Panc1 (cell line): ENCODE data around the gene TMEM14B. TPM values are rescaled to one million over a fixed set of nuclear protein-coding genes. Genes with fewer than 3 reads are reported as not detected.

Experiments
- ATAC-seq: fragments of 200-7000 bp; cut with Tn5 transposase; 2 replicates; pipeline ENCODE4 v1.9.1; 2020; ENCODE audit warnings: mild to moderate bottlenecking, moderate library complexity
- BruUV-seq: library from RNA; stranded (reverse); fragments of 400-500 nt; replicated peaks from 2 replicates; lab custom pipeline; 2021; lab: Mats Ljungman, UMichigan
- CTCF ChIA-PET: fragments of 300-600 bp; sonication (Branson Sonifier 250); formaldehyde crosslinking; loops from one replicate; lab custom pipeline; 2022; ENCODE audit warnings: antibody characterized with exemption; lab: Charles Lee
- POLR2A ChIA-PET: fragments of 300-600 bp; sonication (Branson Sonifier 250); formaldehyde crosslinking; loops from one replicate; lab custom pipeline; 2022; ENCODE audit warnings: antibody characterized with exemption; lab: Charles Lee
- DNase-seq: peaks from one replicate; pipeline ENCODE4 v3.0.0-alpha.2; 2010; ENCODE audit warnings: low read depth, low spot score
- H3K27ac ChIP-seq: 2 replicates; pipeline ENCODE4 v1.5.1; 2011; ENCODE audit warnings: mild to moderate bottlenecking, low read length, inconsistent platforms
- H3K27me3 ChIP-seq: fragments of 200-500 bp; sonication (Bioruptor generic); 2 replicates; pipeline ENCODE4 v1.6.0; 2014; ENCODE audit warnings: low read length, inconsistent platforms; ENCODE audit not compliant: control insufficient read depth, insufficient read depth
- H3K36me3 ChIP-seq: fragments of 200-500 bp; sonication (Bioruptor generic); 2 replicates; pipeline ENCODE4 v1.5.1; 2014; ENCODE audit warnings: inconsistent platforms, mild to moderate bottlenecking, low read length, moderate library complexity; ENCODE audit not compliant: control insufficient read depth, insufficient read depth
- H3K4me1 ChIP-seq: 2 replicates; pipeline ENCODE4 v1.5.1; 2011; ENCODE audit warnings: inconsistent platforms, mild to moderate bottlenecking, low read length, moderate library complexity; ENCODE audit not compliant: control insufficient read depth, insufficient read depth
- H3K4me3 ChIP-seq, 2 experiments: 2 replicates each; pipeline ENCODE4 v1.5.1; 2011 to 2012; ENCODE audit warnings: low read depth in 2 of 2, low read length in 2 of 2, mild to moderate bottlenecking in 2 of 2, inconsistent platforms in 1 of 2, moderate library complexity in 1 of 2
- H3K9me3 ChIP-seq: fragments of 200-500 bp; sonication (Bioruptor generic); 2 replicates; pipeline ENCODE4 v1.5.1; 2014; ENCODE audit warnings: low read depth, mild to moderate bottlenecking, inconsistent platforms, low read length, moderate library complexity; ENCODE audit not compliant: control insufficient read depth, insufficient read depth
- POLR2AphosphoS5 ChIP-seq: IDR thresholded peaks from 2 replicates; pipeline ENCODE4 v1.6.1; 2012; ENCODE audit warnings: mild to moderate bottlenecking, low read depth, low read length, moderate library complexity
- SIN3A ChIP-seq: IDR thresholded peaks from 2 replicates; pipeline ENCODE4 v1.6.1; 2012; ENCODE audit warnings: low read depth, mild to moderate bottlenecking, low read length, moderate library complexity, borderline replicate concordance; ENCODE audit not compliant: insufficient read depth
- TCF7L2 ChIP-seq: IDR thresholded peaks from 2 replicates; pipeline ENCODE4 v1.6.1; 2011; ENCODE audit warnings: mild to moderate bottlenecking, low read depth, low read length, inconsistent platforms
- in situ Hi-C: cut with HindIII; loops from 2 replicates; pipeline ENCODE4 v1.10.0; 2016; ENCODE audit warnings: low sequenced_read_pairs, low pct_unique_long_range_greater_than_20kb
- intact Hi-C: fragments of 100-400 bp; cut with micrococcal nuclease; formaldehyde crosslinking; loops from one replicate; pipeline ENCODE4 v1.10.0; 2022; ENCODE audit not compliant: unreplicated experiment
- total RNA-seq: library from RNA; stranded (reverse); gene quantifications from one replicate; pipeline ENCODE4 v1.2.1, GENCODE V29; 2021; ENCODE audit not compliant: unreplicated experiment
- TF ChIP-seq, protein P1 (sequence below): fragments of 450-650 bp; IDR thresholded peaks from 2 replicates; pipeline ENCODE4 v1.5.1; 2017; ENCODE audit warnings: mild to moderate bottlenecking
- TF ChIP-seq, protein P2 (sequence below), 2 experiments: IDR thresholded peaks; 2 replicates each; pipeline ENCODE4 v1.6.1; 2011 to 2012; ENCODE audit warnings: low read depth in 2 of 2, control low read depth in 1 of 2, low read length in 1 of 2, mild to moderate bottlenecking in 1 of 2, moderate library complexity in 1 of 2; ENCODE audit not compliant: insufficient read depth in 1 of 2

The TMEM14B gene
- total RNA-seq, 1 experiment from 2014 or later = 180 TPM

DNA sequence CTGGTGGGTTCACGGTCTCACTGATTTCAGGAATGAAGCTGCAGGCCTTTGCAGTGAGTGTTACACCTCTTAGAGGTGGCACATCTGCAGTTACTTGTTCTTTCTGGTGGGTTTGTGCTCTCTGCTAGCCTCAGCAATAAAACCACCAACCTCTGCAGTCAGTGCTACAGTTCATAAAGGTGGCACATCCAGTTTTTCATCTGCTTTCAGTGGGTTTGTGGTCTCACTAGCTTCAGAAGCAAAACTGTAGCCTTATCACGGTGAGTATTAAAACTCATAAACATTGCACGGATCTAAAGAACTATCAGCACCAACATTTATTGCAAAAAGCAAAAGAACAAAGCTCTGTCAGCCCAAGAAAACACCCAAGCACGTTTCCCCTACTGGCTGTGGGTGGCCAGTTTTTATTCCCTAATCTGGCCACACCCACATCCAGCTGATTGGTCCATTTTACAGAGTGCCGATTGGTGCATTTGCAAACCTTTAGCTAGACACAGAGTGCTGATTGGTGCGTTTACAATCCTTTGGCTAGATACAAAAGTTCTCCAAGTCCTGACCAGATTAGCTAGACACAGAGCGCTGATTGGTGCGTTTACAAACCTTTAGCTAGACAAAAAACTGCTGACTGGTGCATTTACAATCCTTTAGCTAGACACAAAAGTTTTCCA lies 28.2 kb upstream of the TMEM14B start:
- Histone ChIP-seq H3K4me3 (no peak overlapping the region), H3K4me1 (peaks cover 9% of the 10 kb centered on the region), H3K9me3 (no peaks in the 10 kb centered on the region), H3K36me3 (no peaks in the 10 kb centered on the region), H3K27me3 (no peaks in the 10 kb centered on the region), H3K27ac (no peak overlapping the region)
- CTCF ChIA-PET = no interaction called here
- POLR2A ChIA-PET = interaction anchor here (0.6 kb wide), 1 partner anchor 30 kb away, joined by 3 read pairs; no protein-coding TSS in a partner anchor
- ATAC-seq (no peak), DNase-seq (no peak)
- in situ Hi-C loops = no loop called here
- intact Hi-C loops = loop anchor here (10.0 kb wide), 1 partner anchor 75 kb away; no protein-coding TSS in a partner anchor
- TF ChIP-seq, protein P1, sequence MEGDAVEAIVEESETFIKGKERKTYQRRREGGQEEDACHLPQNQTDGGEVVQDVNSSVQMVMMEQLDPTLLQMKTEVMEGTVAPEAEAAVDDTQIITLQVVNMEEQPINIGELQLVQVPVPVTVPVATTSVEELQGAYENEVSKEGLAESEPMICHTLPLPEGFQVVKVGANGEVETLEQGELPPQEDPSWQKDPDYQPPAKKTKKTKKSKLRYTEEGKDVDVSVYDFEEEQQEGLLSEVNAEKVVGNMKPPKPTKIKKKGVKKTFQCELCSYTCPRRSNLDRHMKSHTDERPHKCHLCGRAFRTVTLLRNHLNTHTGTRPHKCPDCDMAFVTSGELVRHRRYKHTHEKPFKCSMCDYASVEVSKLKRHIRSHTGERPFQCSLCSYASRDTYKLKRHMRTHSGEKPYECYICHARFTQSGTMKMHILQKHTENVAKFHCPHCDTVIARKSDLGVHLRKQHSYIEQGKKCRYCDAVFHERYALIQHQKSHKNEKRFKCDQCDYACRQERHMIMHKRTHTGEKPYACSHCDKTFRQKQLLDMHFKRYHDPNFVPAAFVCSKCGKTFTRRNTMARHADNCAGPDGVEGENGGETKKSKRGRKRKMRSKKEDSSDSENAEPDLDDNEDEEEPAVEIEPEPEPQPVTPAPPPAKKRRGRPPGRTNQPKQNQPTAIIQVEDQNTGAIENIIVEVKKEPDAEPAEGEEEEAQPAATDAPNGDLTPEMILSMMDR = no peak
- TF ChIP-seq POLR2AphosphoS5 = no peak
- TF ChIP-seq, protein P2, sequence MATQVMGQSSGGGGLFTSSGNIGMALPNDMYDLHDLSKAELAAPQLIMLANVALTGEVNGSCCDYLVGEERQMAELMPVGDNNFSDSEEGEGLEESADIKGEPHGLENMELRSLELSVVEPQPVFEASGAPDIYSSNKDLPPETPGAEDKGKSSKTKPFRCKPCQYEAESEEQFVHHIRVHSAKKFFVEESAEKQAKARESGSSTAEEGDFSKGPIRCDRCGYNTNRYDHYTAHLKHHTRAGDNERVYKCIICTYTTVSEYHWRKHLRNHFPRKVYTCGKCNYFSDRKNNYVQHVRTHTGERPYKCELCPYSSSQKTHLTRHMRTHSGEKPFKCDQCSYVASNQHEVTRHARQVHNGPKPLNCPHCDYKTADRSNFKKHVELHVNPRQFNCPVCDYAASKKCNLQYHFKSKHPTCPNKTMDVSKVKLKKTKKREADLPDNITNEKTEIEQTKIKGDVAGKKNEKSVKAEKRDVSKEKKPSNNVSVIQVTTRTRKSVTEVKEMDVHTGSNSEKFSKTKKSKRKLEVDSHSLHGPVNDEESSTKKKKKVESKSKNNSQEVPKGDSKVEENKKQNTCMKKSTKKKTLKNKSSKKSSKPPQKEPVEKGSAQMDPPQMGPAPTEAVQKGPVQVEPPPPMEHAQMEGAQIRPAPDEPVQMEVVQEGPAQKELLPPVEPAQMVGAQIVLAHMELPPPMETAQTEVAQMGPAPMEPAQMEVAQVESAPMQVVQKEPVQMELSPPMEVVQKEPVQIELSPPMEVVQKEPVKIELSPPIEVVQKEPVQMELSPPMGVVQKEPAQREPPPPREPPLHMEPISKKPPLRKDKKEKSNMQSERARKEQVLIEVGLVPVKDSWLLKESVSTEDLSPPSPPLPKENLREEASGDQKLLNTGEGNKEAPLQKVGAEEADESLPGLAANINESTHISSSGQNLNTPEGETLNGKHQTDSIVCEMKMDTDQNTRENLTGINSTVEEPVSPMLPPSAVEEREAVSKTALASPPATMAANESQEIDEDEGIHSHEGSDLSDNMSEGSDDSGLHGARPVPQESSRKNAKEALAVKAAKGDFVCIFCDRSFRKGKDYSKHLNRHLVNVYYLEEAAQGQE (IDR thresholded peaks at IDR 0.05; ENCODE audit: insufficient read depth in 1 of 2, low read depth in 2 of 2, low read length in 1 of 2) = no peak
- no peak for TF ChIP-seq SIN3A
- no peak for TF ChIP-seq TCF7L2
- BruUV-seq = no TSS peak

DNA sequence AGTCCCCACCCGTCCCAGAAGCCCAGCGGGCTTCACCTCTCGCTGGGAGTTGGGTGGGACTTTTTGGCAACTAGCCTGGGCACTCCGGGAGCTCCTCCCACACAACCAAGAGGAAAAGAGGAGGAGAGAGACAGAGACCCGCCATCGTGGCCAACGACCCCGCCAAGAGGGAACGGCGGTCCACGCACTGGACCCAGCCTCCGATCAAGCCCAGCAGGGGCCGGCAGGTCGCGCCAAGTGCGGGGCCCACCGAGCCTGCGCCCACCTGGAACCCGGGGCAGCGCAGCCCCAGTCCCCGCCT lies 27.7 kb upstream of the TMEM14B start:
- BruUV-seq = no TSS peak
- H3K9me3 ChIP-seq = no peaks in the 10 kb centered on the region
- ChIA-PET POLR2A (interaction anchor here (0.6 kb wide), 1 partner anchor 29 kb away, joined by 3 read pairs; no protein-coding TSS in a partner anchor), CTCF (no interaction called here)
- TF ChIP-seq POLR2AphosphoS5 = no peak
- peak overlapping the region in 1 of 2 experiments; percentile 11; a peak in 1 of 4 replicates for H3K4me3 ChIP-seq
- no peaks in the 10 kb centered on the region for H3K27me3 ChIP-seq
- in situ Hi-C loops = no loop called here
- intact Hi-C loops = loop anchor here (10.0 kb wide), 1 partner anchor 75 kb away; no protein-coding TSS in a partner anchor
- no peak for DNase-seq
- no peak for ATAC-seq
- no peak overlapping the region for H3K27ac ChIP-seq
- H3K36me3 ChIP-seq = no peaks in the 10 kb centered on the region
- peaks cover 14% of the 10 kb centered on the region for H3K4me1 ChIP-seq

DNA sequence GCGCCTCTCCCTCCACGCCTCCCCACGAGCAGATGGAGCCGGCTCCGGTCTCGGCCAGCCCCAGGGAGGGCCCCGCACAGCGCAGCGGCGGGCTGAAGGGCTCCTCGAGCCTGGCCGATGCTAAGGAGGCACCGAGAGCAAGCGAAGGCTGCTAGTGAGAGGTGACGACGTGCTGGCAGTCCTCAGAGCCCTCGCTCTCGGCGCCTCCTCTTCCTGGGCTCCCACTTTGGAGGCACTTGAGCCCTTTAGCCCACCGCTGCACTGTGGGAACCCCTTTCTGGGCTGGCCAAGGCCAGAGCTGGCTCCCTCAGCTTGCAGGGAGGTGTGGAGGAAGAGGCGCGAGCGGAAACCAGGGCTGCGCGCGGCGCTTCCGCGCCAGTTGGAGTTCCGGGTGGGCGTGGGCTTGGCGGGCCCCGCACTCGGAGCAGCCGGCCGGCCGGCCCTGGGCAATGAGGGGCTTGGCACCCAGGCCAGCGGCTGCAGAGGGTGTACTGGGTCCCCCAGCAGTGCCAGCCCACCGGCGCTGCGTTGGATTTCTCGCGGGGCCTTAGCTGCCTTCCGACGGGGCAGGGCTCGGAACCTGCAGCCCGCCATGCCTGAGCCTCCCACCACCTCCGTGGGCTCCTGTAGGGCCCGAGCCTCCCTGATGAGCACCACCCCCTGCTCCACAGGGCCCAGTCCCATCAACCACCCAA lies 27.2 kb upstream of the TMEM14B start:
- H3K27ac ChIP-seq = no peak overlapping the region
- peak overlapping the region in 1 of 2 experiments; percentile 11; a peak in 1 of 4 replicates for H3K4me3 ChIP-seq
- POLR2A ChIA-PET = interaction anchor here (0.6 kb wide), 1 partner anchor 29 kb away, joined by 3 read pairs; no protein-coding TSS in a partner anchor
- intact Hi-C loops = no loop called here
- H3K27me3 ChIP-seq = no peaks in the 10 kb centered on the region
- no peaks in the 10 kb centered on the region for H3K36me3 ChIP-seq
- H3K4me1 ChIP-seq = peaks cover 16% of the 10 kb centered on the region
- CTCF ChIA-PET = no interaction called here
- DNase-seq = no peak
- no TSS peak for BruUV-seq
- ATAC-seq = no peak
- no peaks in the 10 kb centered on the region for H3K9me3 ChIP-seq
- TF ChIP-seq POLR2AphosphoS5 (no peak), TCF7L2 (no peak), SIN3A (no peak)
- TF ChIP-seq, protein P1 = no peak
- TF ChIP-seq, protein P2 (IDR thresholded peaks at IDR 0.05; ENCODE audit: insufficient read depth in 1 of 2, low read depth in 2 of 2, low read length in 1 of 2) = no peak
- in situ Hi-C loops = no loop called here
